ENCODE measurements around the gene GLIPR1.
"Not testable (repeated sequence)": the region's sequence is repeated elsewhere in the genome, so short reads cannot be mapped to it uniquely, and the experiment has no call there.

Gene GLIPR1

DNA sequence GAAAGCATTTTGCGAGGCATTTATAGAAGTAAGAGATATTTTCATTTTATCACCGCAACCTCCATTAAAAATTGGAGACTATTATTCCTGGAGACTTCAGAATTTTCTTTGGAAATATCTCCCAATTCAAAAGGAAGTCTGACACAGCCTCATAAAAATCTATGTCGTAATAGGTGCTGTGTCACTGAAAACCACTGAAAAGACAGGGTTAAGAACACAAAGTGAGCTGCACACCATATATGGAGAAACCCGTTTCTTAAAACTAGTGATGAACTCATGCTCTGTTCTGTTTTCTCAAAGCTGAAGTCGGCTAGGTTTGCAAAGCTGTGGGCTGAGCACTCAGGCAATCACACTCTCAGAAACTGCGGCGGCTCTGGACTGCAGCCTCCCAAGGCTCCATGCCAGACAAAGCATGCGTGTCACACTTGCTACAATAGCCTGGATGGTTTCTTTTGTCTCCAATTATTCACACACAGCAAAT lies at the start of gene GLIPR1:
GLIPR1 (plus strand) TSS at position 287 of the 481 bp plus-strand sequence; CDS start at position 413, 126 bp downstream.
- DNase-seq (ENCODE audit: low read depth, low spot score), result peak; percentile 19

DNA sequence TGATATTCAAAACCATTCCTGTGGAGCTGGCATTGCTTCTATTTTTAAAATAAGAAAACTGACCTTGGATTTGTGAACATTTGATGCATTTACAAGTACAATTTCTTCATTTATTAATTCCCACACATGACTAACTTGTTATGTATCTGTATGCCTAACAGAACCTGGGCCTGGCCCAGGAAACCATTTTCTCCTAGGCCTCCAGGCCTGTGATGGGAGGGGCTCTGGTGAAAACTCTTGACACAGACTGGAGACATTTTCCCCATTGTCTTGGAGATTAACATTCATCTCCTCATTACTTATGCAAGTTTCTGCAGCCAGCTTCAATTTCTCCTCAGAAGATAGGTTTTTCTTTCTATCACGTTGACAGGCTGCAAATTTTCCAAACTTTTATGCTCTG lies 47.6 kb upstream of the GLIPR1 start:
- no peak for DNase-seq (ENCODE audit: low read depth, low spot score)

DNA sequence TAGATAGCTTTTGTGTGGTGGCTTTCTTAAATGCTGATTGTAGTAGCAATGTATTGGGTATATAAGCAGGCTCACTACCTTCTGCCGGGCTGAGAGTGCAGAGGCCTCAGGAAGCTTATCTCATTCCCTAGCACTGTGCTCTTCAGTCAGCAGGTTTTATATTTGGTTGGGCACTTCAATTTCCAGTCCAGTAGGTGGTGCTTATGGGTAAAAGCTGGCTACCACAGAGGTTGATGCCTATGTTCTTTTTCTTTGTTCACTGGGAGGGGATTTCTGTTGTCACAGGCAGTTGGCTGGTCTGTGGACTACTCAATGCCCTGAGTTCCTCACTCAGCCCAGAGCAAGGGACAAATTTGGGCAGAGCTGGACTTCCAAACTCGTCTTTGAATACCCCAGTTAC lies 43.0 kb upstream of the GLIPR1 start:
- peak; percentile 37 for DNase-seq (ENCODE audit: low read depth, low spot score)

DNA sequence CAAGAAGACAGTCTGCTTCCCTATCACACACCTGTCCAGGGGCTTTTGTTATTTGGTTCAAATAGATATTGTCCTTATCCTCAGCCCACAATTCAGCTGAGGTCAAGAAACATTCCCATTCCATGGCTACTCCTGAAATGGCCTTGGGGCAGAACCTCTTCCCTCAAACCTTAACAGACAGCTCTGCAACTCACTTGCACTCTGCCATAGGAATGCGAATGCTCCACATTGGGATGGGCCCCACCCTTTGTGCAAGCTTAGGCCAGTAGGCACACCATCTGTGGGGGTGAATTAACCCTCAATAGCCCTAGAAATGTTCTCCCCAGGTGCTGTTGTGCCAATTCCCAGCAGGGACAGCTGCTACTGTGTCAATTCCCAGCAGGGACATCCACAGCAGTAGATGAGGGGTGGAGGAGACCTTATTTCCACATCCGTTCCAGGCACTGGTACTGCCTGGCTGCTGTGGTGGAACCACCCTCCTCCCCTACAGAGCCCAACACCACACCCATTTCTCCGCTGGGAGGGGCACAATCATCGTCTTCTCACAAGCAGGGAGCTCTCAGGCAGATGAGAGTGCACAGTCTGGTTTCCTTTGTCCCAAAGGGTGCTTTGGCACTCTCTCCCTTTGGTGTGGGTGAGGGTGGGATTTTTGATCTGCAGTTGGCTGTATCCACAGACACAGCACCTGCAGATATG lies 42.3 kb upstream of the GLIPR1 start:
- DNase-seq (ENCODE audit: low read depth, low spot score), result peak; percentile 52

DNA sequence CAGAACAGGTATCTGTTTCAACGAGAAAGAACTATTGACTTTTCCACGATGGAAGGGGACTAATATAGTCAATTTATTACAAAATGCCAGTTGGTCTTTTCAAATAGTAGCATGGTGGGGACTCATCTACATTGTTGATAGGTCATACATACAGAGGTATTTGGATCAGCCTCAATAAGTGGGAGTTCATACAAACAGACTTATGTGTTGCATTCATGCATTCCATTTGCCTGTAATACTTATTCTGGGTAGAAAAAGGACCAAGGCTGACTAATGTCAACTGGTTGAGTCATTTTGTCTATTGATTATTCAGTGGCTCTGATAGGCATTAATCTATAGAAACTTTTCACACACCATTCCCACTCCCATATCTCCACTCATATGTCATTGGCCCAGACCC lies 41.5 kb upstream of the GLIPR1 start:
- no peak for DNase-seq (ENCODE audit: low read depth, low spot score)

DNA sequence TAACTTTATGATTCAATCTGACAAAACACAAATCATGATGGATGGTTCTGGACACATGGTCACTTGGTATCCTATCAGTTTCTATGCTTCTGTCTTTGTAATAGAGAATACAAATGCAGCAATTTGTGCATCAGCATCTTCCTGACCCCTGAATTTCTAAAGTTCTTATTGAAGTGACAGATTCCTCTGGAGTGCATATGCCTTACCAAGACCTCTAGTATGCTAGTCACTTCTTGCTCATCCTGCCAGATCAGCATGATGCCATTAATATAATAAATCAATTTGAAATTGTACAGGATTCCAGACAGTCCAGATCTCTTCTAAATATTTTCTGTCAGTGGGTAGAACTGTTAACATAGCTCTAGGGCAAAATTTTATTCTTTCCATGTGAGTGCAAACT lies 40.6 kb upstream of the GLIPR1 start:
- no peak for DNase-seq (ENCODE audit: low read depth, low spot score)

DNA sequence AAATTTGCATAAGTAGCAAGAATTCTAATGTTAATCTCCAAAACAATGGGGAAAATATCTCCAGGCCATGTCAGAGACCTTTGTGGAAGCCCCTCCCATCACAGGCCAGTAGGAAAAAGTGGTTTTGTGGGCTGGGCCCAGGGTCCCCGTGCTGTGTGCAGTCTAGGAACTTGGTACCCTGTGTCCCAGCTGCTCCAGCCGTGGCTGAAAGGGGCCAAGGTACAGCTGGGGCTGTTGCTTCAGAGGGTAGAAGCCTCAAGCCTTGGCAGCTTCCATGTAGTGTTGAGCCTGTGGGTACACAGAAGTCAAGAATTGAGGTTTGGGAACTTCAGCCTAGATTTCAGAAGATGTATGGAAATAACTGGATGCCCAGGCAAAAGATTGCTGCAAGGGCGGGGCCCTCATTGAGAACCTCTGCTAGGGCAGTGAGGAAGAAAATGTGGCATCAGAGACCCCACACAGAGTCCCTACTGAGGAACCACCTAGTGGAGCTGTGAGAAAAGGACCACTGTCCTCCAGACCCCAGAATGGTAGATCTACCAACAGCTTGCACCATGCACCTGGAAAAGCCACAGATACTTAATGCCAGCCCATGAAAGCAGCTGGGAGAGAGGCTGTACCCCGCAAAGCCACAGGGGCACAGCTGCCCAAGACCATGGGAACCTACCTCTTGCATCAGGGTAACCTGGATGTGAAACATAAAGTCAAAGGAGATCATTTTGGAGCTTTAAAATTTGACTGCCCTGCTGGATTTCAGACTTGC lies 38.7 kb upstream of the GLIPR1 start:
- DNase-seq (ENCODE audit: low read depth, low spot score), result not testable (repeated sequence)

DNA sequence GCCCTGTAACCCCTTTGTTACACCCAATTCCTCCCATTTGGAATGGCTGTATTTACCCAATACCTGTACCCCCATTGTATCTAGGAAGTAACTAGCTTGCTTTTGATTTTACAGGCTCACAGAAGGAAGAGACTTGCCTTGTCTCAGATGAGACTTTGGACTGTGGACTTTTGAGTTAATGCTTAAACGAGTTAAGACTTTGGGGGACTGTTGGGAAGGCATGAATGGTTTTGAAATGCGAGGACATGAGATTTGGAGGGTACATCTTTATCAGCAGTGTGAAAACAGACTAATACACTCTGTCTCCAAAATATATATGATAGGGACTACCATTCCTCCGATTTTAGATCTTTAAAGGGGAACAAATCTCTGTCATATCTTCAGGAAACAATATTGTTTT lies 38.1 kb upstream of the GLIPR1 start:
- not testable (repeated sequence) for DNase-seq (ENCODE audit: low read depth, low spot score)

DNA sequence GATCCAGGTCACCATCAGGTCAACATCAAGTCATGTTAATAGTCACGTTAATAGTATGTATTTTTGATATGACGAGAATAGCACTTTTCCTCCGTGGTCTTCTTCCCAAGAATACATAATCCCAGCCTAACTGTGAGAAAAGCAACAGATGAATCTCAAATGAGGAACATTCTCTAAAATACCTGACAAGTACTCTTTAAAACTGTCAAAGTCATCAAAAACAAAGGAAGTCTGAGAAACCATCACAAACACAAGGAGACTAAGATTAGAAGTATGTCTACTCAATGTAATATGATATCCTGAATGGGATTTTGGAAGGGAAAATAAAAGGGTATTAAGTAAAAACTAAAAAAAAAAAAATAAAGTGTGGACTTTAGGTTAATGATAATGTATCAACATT lies 36.8 kb upstream of the GLIPR1 start:
- no peak for DNase-seq (ENCODE audit: low read depth, low spot score)

DNA sequence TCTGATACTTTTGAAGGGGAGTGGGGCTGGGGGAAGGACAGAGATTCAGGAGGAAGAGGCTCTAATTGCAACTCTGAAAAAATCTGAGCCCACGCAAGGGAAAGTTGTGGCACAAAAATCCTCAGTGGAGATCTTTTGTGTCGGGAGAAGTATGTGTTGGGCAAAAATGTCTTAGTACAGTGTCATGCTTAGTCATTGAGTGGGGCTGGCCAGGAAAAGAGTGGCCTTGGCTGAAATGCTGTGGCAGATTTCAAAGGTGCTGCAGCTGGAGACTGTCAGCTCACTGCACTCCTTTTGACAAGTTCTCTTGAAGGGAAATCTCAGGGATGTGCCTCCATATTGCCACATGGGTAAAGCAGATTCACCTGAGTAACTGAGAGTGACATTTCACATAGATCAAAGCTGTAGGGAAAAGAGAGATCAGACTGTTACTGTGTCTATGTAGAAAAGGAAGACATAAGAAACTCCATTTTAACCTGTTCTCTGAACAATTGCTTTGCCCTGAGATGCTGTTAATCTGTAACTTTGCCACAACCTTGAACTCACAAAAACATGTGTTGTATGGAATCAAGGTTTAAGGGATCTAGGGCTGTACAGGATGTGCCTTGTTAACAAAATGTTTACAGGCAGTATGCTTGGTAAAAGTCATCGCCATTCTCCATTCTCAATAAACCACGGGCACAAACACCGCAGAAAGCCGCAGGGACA lies 36.0 kb upstream of the GLIPR1 start:
- no peak for DNase-seq (ENCODE audit: low read depth, low spot score)

DNA sequence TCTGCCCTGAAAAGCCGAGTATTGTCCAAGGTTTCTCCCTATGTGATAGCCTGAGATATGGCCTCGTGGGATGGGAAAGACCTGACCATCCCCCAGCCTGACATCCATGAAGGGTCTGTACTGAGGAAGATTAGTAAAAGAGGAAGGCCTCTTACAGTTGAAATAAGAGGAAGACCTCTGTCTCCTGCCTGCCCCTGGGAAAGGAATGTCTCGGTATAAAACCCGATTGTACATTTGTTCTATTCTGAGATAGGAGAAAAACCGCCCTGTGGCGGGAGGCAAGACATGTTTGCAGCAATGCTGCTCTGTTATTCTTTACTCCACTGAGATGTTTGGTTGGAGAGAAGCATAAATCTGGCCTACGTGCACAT lies 35.4 kb upstream of the GLIPR1 start:
- DNase-seq (ENCODE audit: low read depth, low spot score), result not testable (repeated sequence)

DNA sequence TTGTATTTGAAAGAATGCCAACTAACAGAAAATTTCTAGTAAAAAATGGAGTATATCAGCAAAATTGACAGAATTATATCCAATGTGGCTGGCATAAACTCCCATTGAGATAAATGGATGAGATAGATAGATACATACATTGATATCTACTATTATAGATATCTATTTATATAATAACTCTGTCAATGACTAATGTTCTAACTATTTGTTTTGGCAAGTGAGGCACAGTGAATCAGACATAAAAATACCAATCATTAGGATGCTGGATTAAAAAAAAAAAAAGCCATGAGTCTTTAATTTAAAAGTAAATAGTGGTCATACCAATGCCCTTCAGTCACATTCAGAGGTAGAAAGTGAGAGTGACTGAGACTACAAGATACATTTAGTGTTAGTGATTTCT lies 33.7 kb upstream of the GLIPR1 start:
- DNase-seq (ENCODE audit: low read depth, low spot score), result no peak

DNA sequence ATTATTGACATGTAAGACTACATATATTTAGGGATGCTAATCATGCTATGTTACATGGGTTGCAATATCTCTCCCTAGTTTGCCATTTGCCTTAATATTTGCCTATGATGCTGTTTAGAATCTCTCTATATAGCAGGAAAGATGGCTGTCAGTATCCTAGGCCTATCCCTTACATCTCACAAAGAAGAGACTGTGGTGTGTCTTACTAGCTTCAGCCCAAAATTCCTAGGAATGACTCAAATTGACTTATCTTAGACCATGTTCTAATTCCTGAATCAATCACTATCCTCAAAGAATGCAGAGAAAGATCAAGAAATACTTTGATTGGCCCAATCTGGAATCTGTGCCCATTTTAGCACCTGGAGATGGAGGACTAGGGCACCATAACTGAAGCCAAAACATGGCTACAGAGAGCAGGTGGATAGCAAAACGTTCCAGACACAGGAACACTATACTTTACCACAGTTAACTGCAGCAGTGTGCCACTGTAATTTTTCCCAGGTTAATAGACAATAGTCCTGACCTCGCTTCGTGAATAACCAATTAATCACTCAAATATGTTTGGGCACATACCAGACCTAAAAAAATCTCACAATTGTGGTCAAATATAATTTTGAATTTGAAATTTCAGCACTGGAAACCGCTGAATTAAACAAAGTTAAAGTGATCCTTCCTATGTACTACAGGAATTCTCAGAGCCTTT lies 32.7 kb upstream of the GLIPR1 start:
- DNase-seq (ENCODE audit: low read depth, low spot score), result no peak

DNA sequence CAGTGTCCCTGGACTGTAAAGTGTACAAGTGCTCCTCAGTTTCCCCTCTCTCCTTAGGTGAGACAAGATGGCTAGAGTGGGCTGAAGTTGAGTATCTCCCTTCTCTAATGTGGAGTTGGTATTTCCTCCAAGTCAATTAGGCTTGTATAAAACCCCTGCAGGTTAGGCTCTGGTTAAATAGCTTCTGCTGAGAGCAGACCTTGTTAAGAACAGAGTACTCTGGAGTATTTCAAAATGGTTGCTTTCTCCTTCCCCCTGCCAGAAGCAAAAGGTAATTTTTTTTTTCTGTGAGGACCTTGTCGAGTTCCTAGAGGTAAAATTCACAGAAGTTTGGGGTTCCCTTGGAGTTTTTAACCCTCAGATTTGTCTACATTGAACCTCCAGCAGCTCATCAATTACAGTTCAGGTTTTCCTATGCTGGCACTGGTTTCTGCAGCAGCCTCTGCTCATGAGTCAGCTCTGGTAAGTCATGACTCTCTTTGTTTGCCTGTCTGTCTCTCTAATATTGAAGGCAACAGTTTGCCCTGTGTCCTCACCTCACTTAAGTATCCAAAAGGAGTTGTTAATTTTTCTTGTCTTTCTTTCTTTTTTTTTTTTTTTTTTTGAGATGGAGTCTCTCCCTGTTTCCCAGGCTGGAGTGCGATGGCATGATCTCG lies 27.8 kb upstream of the GLIPR1 start:
- DNase-seq (ENCODE audit: low read depth, low spot score), result no peak

DNA sequence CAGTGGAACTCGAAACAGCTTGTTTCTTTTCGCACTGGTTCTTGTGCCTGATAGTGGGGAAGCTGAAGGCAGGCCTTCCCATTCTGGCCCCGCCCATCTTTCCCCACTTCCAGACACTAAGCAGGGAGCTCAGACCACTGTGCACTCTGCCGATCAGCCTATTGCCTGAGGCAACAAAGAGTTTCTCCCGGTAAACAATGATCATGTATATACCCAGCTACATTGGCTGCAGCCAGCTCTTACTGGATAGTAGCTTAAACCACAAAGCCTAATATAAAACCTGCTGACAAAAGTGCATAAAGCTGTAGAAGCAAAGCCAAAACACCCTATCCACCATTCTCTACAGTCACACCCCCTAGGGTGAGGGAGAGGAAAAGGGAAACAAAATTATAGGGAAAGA lies 24.7 kb upstream of the GLIPR1 start:
- DNase-seq (ENCODE audit: low read depth, low spot score), result peak; percentile 52

DNA sequence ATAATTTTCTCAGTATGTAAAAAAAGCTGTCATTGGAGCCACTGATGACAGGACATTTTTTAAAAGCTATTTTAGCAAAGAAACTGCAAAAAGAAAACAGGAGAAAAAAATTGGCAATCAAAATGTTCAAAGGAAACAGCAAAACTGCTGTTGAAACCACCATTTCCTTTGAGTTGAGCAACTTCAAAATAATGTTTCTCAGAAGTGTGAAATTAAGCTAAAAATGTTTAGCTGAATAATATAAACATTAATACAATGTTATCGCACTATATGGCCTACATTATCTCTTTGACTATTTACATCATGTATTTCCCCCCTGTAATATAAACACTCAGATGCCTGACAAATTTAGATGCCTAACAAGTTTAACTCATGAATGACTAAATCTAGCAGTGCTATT lies 23.4 kb upstream of the GLIPR1 start:
- DNase-seq (ENCODE audit: low read depth, low spot score), result no peak

DNA sequence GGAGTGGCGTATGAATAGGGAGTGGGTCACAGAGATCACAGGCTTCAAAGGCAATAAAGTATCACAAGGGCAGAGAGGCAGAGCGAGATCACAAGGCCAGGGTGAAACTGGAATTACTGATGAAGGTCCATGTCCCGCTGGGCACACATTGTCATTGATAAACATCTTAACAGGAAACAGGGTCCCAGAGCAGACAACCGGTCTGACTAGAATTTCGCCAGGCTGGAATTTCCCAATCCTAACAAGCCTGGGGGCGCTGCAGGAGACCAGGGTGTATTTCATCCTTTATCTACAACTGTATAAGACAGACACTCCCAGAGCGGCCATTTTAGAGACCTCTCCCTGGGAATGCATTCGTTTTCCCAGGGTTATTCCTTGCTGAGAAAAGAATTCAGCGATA lies 22.7 kb upstream of the GLIPR1 start:
- DNase-seq (ENCODE audit: low read depth, low spot score), result peak; percentile 59

DNA sequence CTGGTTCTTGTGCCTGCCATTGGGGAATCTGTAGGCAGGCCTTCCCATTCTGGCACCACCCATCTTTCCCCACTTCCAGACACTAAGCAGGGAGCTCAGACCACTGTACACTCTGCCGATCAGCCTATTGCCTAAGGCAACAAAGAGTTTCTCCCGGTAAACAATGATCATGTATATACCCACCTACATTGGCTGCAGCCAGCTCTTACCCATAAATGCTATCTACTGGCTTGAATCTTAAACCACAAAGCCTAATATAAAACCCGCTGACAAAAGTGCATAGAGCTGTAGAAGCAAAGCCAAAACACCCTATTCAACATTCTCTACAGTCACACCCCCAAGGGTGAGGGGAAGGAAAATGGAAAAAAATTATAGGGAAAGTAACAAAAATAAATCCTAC lies 20.8 kb upstream of the GLIPR1 start:
- DNase-seq (ENCODE audit: low read depth, low spot score), result no peak

DNA sequence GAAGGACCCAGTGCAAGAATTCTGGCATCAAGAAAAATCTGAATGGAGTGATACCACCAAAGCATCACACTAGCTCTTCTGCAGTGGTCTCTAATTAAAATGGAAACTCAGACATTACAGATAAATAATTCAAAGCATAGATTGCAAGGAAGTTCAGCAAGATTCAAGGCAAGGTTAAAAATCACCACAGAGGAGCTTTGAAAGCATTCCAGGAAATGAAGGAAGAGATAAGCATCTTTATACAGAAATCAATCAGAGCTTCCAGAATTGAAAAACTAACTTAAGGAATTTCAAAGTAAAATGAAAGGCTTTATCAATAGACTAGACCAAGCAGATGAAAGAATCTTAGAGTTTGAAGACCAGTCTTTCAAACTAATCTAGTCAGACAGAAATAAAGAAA lies 20.4 kb upstream of the GLIPR1 start:
- DNase-seq (ENCODE audit: low read depth, low spot score), result no peak

DNA sequence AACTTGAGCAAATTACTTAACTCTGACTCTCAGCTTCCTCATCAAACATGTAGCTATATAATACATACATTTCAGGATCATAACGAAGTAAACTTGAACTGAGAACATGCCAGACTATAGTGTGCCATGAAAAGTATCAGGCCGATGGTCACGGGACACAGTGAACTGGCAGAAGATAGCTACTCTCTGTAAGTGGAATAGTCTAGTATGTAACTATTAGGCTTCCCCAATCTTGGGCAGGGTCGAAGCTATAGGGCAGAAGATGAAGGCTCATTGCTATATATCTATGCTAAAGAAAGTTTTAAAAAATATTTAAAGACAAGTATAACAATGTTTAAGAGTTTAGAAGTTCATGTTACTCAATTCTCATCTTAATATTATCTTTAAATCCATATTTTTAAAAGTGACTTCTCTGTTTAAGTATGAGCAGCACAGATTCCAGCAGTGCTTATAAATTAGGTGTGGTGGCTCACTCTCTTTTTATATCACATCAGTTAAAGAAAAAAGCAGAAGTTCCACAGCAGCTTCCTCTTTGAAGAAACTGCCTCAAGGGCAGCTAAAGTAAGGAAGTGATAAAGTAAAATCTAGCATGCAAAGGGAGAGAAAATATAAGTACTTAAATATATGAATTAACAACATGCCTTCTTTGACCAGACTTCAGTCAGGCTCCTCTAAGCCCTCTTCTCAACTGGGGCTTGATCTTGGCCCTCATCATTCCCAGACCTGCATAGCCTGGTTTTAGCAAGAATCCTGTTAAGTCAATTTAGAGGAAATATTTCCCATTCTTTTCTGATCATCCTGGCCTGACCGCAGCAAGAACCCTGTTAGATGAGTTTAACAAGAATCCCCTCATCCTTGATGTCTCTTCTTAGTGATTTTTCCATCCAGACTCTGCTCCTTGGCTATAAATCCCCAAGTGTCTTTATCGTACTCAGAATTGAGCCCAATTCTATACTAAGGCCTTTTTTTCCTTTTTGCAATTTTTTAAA lies 8.4 kb upstream of the GLIPR1 start:
- DNase-seq (ENCODE audit: low read depth, low spot score), result no peak

All from ELF-1 (cell line).